Hematopoietic multipotent progenitor cell treated with erythropoietin and hydrocortisone succinate and interleukin-3 and kit ligand, for 15 days (in vitro differentiated cells): ENCODE results near the gene SYNDIG1.

Experiments
- DNase-seq: peaks from one replicate; pipeline ENCODE4 v3.0.0-alpha.2; 2015; ENCODE audit warnings: low spot score

The SYNDIG1 gene

GRCh38 chr20:24585796-24586522 is 116.5 kb downstream of the SYNDIG1 start:
- no peak for DNase-seq

- DNase-seq: no peak
Measured at GRCh38 chr20:24586523-24586840, 117.1 kb downstream of the SYNDIG1 start.

DNA sequence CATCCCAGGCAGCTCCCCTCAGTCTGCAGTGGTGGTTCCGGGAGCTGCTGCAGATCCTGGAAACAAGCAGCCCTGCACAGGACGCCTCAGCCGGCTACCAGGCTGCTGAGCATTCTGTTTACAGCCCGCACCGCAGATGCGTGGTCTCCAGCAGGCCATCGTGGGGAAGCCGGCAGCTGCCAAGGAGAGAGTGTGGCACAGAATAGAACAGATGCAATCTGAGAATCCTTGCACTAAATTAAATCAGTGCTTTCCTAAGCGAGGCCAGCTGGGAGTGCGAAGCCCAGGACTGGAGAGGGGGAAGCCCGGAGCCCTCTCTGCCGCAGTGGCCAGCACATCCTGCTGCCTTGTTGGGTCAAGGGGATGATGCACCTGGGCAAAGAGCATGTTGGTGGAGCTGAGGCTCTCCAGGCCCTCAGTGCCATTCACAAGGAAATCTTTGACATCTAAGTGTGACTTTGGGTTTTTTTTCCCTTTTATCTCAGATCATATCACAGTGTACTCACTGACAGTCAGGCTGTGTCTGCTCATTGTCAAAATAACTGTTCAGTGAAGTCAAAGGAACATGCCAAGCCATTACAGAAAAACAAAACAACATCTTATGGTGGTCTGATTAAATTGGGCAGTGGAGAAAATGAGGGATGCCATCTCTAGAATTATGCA is 118.1 kb downstream of the SYNDIG1 start:
- DNase-seq: no peak

GRCh38 chr20:24588047-24588635 is 118.7 kb downstream of the SYNDIG1 start:
- no peak for DNase-seq

DNA sequence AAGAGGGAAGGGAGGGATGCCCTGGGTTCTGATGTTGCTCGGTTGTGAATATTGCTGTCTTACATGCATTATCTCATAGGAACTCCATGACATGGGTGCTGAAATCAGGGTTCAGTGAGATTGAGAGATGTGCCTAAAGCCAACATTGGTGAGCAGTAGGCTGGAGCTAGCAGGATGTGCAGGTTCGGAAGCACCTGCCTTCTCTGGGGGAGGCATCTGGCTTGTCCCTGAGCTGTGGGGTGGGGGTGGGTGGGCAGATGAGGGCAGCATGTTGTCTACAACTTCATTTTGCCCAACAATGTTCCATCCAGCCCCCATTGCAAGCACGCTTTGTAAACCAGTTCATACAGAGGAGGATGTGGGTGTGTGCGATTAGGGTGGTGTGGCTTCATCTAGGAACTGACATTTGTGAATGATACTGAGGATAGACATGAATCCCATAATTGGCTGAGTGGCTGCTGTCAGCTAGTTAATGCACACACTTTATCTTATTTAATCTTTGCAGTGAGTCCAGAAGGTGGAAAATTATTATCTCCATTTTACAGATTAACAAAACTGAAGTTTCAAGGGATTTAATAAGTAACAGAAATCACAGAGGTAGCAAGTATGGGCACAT is 119.4 kb downstream of the SYNDIG1 start:
- DNase-seq: no peak

DNA sequence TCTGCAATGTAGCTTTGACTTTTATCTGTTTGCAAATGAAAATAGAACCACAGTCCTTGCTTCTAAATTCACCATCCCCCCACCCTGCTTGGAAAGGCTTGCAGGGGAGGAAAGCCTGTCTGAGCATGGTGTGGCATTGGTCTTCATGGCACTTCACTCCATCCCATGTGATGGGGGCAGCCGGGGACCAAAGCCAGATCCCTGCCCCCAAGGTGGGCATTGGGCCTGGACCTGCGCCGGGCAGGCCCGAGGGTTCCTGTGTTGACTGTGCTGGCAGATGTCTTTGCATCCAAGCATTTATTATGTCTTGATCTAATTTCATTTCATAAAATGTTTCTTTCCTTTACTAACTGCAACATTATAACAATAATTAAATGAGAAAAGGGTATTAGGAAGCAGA is 120.0 kb downstream of the SYNDIG1 start:
- no peak for DNase-seq

DNA sequence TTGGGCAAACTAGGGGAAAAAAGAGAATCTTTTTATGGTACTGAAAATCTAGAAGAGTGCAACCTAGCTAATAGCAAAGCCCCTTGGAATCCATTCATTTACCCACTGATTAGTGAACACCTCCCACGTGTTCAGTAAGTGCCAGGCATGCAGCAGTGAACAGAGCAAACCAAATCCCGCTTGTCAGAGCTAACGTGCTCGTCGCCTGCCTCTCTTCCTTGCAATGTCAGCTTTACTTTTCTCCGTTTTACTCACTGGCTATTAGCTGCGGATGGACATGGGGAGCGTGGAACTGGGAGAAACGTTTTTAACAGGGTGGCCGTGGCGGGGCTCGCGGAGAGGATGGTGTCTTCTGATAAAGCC is 120.4 kb downstream of the SYNDIG1 start:
- DNase-seq: no peak

DNA sequence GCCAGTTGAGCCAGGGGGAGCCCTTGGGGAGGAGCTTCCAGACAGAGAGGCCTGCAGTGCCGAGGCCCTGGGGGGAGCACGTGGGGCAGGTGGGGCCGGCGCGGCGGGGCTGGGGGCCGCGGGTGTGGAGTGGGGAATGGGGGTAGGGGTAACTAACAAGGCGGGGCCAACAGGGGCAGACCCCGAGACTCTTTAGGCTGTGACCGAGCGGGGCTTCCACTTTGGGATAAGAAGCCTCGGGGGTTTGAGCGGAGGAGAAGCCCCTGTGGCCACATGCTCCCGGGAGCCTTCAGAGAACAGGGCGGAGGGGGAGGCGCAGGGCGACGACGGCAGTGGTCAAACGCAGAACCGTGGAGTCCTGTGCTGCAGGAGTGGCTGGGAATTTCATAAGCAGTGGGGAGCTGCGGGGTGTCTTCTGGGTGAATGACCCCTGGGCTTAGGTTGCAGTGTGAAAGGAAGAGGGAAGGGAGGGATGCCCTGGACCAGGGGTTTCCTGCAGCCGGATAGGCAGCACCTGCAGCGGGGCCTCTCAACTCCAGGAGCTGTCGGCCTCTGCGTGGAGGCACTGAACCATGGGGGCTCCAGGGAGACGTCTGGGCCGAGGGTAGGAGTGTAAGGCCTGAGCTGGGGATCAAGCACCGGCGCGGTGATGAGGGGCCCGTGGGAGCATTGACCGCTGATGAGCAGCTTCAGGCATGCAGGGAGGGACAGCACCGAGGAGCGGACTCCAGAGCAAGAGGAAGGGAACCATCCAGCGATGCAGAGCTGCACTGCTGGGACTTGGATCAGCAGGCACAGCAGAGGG is 121.0 kb downstream of the SYNDIG1 start:
- DNase-seq: no peak

GRCh38 chr20:24597051-24597450 is 127.6 kb downstream of the SYNDIG1 start:
- DNase-seq: no peak

- no peak for DNase-seq
Measured at GRCh38 chr20:24598346-24598745, 128.9 kb downstream of the SYNDIG1 start.

GRCh38 chr20:24598996-24599395 is 129.6 kb downstream of the SYNDIG1 start:
- DNase-seq: no peak

GRCh38 chr20:24600012-24600411 is 130.6 kb downstream of the SYNDIG1 start:
- DNase-seq: no peak

GRCh38 chr20:24603454-24603853 is 134.0 kb downstream of the SYNDIG1 start:
- no peak for DNase-seq

DNA sequence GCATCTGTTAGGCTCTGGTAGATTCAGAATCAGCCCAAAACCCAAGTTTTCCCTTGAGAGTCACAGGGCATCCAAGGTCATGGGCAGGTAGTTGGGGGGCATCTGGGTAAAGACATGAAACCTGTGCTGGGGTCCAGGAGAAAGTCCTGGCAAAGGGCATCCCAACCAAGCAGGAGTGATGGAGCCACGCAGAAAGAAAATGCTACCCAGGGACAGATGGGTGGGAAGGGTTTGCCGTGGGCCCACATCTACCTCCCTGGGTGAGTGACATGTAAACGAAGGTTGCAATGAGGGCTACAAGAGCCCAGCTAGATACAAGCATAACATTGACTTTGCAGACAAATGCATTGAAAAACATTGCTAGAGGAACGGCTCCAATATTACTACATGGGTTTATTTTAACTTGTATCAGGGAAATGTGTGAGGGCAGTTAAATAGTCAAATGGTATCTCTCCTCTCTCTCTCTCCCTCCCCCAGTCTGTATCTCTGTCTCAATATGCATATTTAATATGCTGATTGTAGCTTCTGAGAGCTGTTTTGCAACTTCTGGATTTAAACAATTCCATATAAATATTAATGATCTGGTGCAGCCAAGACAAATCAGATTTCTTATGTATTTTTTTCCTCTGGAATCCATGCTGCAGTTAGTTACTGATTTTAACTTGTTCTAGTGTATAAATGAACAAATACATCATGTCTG is 135.7 kb downstream of the SYNDIG1 start:
- no peak for DNase-seq

DNA sequence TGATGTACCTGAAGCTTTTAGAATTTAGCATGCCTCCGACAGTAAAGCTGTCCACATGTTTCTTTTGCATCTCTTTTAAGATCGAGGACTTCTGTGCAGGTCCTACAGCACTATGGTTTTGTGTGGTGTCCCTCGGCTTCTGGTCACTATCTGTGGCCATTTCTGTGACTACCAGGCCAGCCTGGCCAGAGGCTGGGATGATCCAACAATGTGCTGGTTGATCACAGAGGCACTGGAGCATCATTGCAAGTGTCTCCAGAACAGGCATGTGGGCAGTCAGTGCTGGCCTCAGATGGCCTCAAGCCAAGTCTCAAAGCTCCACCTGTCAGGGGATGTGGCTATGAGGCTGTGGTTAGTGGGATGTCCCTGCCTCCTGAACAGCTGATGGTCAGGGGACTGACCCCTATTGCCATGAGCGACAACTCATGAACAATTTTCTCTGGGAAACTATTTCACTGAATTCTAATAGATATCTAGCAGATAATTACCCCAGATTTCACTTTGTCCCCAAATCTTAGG is 136.6 kb downstream of the SYNDIG1 start:
- DNase-seq: no peak

GRCh38 chr20:24607402-24607801 is 138.0 kb downstream of the SYNDIG1 start:
- no peak for DNase-seq

DNA sequence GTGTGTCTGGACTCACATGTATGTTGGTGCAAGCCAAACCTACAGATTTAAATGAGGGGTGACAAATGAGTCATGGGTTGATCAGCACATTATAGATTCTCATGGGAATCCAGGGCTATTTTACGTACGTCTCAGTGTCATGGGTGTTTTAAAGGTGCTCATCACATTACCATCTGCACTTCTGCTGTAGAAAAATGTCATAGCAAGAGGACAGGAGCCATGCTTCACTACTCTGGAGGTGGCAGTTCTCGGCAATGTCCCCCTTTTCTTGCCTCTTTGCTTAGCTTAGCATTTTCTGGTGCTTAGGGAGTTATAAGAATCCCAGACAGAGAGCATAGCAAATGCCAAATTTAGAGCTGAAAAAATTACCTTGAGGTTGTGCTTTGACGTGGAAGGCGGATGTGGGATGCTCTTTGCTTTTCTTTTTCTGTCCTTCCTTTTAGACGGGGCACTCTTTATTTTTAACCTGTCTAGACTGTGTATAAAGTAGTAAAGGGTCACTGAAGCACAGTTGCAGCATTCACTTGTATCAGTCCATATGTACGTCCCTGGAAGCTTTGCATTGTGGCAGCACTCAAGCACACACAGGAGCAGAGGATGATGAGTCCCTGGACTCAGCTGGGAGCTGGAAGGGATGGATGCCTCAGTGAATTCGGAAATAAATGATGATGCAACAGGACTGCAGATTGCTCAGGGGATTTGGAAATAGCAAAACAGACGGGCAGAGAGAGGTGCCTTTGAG is 139.7 kb downstream of the SYNDIG1 start:
- DNase-seq: no peak

DNA sequence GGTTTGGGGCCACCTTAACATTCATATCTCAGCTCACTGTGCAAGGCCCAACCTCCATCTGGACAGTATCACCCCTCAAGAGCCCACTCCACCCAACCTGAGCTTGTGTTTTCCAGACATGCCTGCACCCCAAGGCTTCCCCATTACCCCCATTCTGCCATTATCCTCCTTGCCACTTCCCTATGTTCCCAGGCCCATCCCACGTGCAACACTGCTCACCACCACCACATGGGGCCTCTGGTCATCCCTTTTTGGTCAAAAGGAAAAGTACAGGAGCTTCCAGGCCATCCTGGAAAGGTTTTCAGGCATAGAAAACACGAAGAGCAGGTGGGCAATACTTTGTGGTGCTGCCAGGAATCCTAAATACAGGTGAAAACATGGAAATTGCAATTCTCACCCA is 140.3 kb downstream of the SYNDIG1 start:
- no peak for DNase-seq

- DNase-seq: no peak
Measured at GRCh38 chr20:24610341-24611115, 141.1 kb downstream of the SYNDIG1 start.
